CD4-positive, alpha-beta T cell treated with Interferon gamma for 1 hour (primary cell): ENCODE measurements around the gene GLYATL1B.
"Not testable (repeated sequence)": the region's sequence is repeated elsewhere in the genome, so short reads cannot be mapped to it uniquely, and the experiment has no call there.

Experiments
- DNase-seq: peaks from one replicate; pipeline ENCODE4 v3.0.0-alpha.2; 2020

GLYATL1B gene

DNA sequence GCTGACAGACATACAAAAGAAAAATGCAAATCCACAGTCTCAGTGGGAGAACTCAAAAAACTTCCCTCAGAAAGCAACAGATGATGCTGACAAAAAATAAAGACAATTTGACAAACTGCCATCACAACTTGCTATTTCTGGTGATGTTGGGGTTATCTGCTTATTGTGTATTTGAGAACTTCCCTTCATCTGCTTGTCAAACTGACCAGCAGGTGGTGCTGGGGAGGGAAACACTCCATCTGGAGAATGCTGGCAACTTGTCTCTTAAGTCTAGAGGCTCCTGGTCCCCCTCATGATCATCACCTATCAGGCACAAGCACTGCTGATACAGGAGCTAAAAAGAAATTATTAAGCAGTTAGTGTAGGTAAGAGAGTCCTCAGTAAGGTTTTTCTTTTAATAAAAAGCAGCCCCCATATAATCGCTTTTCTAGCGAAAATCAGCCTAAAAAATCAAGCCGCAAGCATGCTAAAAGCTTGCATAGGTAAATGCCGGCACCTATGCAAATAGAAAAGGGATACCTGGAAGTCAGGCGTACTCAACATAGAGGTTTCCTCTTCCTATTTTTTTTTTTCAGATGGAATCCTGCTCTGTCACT, 11.1 kb downstream of the GLYATL1B start:
- DNase-seq = peak; percentile 64

DNA sequence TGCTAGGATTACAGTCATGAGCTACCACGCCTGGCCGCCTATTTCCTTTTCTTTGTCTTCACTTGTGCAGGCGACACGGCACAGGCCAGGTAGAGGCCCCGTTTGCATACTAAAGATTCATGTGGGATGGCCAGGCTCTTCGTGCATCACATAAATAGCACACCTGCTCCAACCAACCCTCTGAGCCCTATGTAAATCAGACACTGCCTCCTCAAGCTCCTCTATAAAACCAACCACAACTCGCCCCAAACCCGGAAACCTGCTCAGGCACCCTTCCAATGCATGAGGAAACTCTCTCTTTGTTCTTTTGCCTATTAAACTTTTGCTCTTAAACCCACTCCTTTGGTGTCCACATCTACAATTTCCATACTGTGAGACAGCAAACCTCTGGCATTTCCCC, 11.8 kb downstream of the GLYATL1B start:
- DNase-seq = peak; percentile 6

DNA sequence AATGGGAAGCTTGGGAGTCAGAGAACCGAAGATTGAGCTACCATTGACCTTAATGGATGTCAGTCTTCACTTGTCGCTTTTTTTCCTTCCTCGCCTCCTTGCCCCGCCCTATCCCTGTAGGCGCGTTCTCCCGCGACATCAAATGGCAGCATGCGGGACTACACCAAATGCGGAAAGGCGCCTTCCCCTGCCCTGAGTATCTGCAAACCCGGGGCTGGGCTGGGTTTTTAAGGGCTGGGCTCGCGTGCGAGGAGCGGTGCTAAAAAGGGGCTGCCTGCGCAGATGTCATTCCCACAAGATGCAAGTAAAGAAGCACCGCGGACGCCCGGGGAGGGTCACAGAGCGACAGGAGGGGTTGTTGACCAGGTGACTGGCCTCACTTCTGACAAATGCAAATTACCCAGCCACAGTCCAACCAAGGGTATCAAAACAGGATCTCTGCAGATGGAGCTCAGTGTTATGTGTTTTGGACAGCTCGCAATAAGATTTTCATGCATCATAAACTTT, 16.2 kb downstream of the GLYATL1B start:
- peak; percentile 68 for DNase-seq

DNA sequence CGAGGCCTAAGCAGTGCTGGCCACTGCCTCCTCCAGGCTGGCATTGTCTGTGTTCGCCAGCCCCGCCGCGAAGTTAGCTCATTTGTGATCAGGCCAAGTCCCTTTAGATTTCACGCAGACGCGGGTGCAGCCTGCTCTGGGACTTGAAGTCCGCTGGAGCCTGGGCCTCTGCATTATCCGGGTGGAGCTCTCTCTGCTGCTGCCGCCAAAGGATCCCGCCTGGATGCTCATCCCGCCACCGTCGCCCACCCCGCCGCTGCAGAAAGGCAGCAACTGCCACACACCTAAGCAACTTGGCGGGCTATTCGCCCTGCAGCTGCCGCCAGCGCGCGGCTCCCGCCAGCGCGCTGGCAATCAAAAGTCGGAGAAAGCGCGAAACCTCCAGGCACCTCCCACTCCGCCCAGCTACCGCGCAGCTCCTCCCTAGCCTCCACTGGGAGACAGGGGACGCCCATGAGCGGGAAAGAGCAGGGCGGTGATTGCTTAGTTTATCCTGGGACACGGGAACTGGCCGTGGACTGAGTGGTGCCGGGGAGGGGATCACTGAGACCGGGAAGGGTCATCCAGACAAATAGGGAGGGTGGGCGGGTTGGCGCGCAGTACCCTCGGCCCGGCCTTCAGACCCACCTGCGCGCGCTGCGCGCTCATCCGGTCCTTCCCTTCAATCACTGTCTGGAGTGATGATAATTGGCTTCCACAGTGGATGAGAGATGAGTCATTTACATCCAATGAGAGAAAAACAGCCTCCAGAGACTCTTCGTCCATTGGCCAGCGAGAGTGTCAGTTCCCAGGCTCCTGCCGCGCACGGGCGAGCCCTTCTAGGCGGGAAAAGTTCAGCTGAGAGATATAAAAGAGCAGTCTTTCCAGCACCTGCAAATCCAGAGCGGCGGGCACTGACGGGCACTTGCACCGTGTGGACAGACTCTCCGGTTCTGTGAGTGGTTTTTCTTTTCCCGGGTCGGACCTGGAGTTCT, 20.5 kb downstream of the GLYATL1B start, which contains the start of gene FAM111B:
Gene FAM111B, plus strand, starts transcription at position 875 of the 974 bp plus-strand sequence. CDS start 2,389 bp downstream, outside the sequence.
- DNase-seq = peak; percentile 53

DNA sequence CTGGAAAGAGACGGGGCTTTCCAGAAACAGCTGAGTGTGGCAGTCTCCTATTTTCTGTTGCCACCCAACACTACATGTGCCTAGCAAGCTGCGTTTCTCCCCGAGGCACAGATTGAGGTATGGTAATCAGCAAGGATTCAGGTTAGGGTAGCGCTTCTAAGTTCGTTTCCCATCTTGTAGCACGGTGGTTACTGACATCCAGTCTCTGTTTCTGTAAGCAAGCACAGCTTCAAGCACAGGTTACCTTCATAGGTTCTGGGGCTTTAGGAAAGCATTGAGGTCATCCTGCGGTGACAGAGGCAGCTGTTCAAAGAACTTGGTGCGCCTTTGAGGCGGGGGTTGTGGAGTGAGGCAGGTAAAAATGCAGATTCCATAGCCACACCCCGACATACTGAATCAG, 21.6 kb downstream of the GLYATL1B start:
- not testable (repeated sequence) for DNase-seq

DNA sequence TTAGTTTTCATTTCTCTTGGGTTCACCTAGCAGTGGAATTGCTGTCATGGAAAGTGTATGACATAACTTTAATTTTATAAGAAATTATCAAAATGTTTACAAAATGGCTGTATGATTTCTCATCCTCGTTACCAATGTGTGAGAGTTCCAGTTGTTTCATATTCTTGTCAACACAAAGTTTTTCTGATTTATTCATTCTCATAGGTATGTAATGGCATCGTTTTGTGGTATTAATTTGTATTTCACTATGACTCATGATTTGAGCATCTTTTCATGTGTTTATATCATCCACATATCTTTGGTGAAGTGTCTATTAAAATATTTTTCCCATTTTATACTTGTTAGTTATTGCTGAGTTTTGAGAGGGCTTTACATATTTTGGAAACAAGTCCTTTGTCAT, 26.4 kb downstream of the GLYATL1B start:
- DNase-seq = no peak

DNA sequence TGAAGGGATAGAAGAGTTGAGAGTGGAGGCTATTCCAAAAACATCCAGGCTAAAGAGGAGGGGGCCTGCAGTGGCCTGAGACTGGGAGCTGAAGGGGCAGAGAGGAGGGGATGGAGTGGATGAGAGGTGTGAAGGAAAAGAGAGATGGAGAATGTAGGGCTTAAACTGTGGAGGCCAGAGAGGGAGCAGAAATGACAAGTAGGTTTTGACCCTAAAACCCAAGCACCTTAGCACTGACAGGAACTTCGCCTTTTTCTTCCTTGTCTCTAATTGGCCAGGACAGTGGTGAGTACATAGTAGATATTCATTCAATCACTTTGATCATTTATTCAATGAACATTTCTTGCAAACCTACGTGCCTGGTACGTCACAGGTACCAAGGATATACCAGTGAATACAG, 28.2 kb downstream of the GLYATL1B start:
- DNase-seq = no peak

DNA sequence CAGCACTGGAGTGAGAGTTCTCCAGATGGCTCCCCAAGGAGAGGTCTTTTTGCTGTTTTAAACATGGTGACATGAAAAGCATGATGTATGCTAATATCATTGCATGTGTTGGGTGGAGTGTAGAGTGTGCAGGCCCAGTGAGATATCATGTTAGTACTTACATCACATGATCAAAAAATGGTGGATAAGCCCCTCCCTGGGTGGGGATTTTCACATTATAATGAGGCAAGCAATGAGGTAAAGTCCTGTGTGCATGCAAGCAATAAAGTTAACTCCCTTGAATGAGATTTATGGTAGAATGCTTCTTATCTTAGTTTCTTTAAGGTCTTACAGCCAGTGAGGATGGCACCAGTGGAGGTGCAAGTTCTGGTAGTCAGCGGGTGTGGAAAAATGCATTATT, 29.4 kb downstream of the GLYATL1B start:
- DNase-seq = no peak

DNA sequence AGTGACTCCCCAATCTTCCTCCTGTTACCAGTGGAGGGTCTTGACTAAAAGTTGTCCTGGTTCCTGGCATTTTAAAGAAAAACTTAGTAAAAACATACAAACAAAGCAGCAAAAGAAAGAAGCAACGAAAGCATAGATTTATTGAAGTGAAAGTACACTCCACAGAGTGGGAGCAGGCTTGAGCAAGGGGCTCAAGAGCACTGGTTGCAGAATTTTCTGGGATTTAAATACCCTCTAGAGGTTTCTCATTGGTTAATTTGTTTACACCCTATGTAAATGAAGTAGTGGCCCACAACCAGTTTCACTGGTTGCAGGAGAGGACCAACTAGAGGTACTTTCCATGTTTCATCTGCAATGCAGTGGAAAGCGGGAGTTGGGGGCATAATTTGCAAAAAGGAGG, 31.7 kb downstream of the GLYATL1B start:
- DNase-seq = no peak

DNA sequence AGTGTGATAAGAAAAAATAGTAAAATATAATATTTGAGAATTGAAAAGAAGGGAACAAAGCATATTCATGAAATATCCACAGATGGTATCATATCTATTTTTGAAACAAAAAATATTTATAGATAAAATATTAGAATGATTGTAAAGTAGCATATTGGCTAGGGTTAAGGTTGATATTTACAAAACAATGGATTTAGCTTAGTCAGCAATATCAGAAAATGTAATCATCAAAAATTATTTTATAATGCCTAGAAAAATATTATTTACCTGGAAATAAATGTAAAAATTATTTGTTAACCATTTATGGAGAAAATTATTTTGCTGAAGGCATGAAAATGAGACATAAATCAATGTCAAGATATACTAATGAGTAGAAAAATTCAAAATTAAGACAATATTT, 33.7 kb downstream of the GLYATL1B start:
- DNase-seq = no peak

DNA sequence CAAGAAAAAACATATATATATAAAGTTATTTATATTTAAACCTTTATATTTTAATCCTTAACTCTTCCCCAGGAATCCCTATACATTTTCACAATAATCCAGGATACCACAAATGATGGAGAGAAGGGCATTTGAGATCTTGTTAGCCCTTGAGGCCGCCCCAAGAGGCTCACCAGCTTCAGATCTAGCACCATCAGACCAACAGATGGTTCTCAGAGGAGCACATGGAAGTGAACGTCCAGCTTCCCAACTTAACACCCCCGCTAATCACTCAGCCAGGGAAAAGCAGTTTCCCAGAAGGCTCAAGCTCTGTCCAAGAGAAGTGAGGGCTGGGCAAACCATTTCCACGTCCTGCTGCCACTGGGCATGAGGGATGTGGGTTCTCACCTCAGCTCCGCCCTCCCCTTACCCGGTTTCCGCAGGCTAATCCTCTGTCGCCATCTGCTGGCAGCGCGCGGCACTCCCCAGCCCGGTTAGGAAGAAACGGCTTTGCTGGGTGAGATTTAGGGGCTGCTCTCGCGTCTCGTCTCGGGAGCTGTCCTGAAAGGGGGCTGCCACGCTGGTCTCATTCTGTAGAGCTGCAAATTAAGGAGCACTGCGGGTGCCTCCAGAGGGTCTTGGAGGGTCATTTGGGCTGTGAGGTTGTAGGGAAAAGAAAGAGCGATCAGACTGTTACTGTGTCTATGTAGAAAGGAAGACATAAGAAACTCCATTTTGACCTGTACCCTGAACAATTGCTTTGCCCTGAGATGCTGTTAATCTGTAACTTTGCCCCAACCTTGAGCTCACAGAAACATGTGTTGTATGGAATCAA, 49.7 kb downstream of the GLYATL1B start:
- peak; percentile 81 for DNase-seq

DNA sequence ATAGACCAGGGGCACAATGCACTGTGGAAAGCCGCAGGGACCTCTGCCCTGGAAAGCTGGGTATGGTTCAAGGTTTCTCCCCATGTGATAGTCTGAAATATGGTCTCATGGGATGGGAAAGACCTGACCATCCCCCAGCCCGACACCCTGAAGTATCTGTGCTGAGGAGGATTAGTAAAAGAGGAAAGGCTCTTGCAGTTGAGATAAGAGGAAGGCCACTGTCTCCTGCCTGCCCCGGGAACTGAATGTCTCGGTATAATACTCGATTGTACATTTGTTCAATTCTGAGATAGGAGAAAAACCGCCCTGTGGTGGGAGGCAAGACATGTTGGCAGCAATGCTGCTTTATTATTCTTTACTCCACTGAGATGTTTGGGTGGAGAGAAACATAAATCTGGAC, 50.4 kb downstream of the GLYATL1B start:
- DNase-seq = not testable (repeated sequence)

DNA sequence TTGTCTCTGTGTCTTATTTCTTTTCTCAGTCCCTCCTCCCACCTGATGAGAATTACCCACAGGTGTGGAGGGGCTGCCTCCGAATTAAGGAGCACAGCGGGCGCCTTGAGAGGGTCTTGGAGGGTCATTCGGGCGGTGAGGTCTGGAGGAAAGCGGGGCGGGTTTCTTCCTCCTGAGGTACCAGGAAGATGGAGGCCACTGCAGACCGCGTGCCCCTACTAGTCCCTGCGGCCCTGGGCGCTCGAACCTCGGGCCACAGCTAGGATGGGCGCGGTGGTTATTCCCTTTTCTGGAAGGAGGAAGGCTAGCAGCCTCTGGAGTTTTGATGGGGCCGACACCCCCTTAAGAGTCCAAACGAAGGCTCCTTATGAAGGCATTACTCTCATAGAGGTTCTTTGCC, 51.1 kb downstream of the GLYATL1B start:
- no peak for DNase-seq

DNA sequence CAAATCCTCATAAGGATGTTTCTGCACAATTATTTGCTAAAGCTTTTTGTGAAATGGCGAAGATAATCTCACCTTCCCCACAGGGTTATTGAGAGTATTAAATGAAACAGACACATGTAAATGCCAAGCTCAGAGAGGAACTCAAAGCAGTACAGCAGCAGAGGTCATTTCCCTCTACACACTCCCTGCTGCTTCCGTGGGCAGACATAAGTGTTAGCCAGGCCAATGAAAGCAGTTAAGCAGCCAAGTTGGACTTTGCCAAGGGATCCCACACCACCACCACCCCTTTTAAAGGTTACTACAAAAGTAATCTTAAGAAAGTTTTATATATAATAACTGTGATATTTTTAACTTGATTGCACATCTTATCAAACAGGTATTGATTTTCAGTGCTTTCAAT, 52.5 kb downstream of the GLYATL1B start:
- DNase-seq = no peak

DNA sequence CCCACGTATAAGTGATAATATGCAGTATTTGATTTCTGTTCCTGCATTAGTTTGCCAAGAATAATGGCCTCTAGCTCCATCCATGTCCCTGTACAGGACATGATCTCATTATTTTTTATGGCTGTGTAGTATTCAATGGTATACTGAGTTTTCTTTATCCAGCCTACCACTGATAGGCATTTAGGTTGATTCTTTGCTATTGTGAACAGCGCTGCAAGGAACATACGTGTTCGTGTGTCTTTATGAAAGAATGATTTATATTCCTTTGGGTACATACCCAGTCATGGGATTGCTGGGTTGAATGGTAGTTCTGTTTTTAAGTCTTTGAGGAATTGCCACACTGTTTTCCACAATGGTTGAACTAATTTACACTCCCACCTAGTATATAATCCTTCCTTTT, 55.1 kb downstream of the GLYATL1B start:
- no peak for DNase-seq

DNA sequence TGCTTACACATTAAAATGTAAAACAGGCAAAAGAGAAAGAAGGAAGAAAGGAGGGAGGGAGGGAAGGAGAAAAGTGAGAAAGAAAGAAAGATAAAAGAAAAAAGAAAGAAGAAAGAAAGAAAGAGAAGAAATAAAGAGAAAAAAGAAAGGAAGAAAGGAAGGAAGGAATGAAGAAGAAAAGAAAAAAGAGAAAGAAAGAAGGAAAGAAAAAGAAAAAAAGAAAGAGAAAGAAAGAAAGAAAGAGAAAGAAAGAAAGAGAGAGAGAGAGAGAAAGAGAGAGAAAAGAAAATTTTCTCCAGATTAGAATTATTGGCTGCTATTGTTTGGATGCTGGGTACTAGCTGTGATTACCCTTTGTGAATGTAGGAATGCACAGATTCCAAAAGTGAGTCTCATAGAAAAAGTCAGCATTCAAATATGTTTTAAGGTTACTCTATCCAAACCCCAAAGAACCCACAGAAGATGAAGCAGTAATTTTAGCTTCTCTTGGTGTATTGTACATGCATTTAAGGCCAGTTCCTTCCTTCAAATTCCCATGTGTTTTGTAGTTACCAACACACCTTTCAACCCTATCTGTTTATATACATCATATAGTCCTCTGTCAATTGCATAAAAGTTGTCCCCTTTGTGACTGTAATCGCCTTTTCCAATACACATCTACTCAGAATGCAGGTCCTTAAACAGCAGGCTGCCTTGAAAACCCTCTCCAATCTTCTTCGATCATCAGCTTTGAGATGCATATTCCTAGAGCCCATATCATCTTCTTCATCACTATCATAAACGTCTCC, 55.8 kb downstream of the GLYATL1B start:
- no peak for DNase-seq

DNA sequence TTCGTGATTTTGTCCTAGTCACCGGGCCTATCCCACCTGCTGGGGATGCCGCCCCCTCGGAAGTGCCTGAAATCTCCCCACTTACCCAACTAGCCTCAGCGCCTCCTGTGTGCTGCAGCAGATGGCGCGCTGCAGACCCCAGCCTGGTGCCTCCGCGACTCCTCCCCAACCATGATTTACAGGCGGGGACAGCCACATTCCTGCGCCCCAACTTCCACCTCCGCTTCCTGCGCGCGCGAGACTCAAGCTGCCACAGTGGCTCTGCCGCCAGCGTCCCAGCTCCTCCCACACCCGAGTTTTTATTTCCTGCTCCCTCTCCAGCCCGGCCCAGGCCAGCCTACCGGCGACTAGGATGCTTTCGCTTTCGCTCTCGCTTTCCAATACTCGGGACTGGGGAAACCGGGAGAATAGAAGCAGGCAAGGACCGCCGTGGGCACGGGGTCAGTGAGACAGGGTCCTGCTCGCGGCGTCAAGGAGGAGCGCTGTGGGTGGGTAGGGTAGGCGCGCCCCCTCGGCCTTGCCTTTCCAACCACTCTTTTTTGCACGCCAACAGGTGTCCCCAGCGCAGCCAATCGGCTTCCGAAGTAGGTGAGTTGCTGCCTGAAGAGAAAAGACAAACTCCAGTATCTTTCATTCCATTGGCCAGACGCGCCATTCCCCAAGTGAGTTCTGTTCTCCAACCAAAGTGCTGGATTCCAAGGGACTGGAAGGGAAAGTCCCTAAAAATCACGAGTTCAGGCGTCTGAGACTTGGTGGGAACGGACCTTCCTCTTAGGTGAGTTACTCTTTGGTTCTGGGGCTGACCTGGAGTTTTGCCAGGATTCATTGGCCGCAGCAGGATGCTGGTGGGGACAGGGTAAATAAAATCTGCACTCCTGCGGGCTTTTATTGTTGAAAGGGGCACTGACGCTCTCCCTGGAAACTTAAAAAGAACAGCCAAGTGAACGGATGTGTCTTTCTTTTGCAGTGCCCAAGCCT, 56.7 kb downstream of the GLYATL1B start, which contains the start of gene FAM111A:
Gene FAM111A, plus strand, starts transcription at position 327 of the 978 bp plus-strand sequence. CDS start 6,017 bp downstream, outside the sequence.
- DNase-seq = peak; percentile 83

DNA sequence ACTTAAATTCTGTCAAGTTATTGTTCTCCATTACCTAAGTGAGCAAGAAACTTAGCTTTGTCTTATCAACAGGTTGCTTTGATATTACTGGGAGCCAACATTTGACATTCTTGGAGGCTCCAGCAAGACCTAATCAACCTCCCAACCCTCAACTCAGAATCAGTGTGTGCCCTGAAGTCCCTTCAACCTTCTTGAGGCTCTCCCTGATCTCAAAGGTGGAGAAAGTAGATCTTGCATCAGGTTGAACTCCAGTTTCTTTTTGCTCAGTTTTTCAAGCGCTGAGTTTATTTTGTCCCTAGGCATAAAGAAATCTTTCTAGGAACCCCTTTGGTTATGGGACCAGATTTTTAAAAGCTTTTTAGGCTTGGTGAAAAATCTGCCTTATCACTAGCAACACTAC, 58.0 kb downstream of the GLYATL1B start:
- DNase-seq = no peak
